ENCODE measurements around the gene BRCA1. TPM values are rescaled to one million over a fixed set of nuclear protein-coding genes. Genes with fewer than 3 reads are reported as not detected.
A peak's percentile ranks its signal among the peaks of the same experiment; 100 is the strongest.
"Not testable (repeated sequence)": the region's sequence is repeated elsewhere in the genome, so short reads cannot be mapped to it uniquely, and the experiment has no call there.

Gene BRCA1
- total RNA-seq, 2 experiments from 2014 or later, result 53.5 to 61.4 TPM

DNA sequence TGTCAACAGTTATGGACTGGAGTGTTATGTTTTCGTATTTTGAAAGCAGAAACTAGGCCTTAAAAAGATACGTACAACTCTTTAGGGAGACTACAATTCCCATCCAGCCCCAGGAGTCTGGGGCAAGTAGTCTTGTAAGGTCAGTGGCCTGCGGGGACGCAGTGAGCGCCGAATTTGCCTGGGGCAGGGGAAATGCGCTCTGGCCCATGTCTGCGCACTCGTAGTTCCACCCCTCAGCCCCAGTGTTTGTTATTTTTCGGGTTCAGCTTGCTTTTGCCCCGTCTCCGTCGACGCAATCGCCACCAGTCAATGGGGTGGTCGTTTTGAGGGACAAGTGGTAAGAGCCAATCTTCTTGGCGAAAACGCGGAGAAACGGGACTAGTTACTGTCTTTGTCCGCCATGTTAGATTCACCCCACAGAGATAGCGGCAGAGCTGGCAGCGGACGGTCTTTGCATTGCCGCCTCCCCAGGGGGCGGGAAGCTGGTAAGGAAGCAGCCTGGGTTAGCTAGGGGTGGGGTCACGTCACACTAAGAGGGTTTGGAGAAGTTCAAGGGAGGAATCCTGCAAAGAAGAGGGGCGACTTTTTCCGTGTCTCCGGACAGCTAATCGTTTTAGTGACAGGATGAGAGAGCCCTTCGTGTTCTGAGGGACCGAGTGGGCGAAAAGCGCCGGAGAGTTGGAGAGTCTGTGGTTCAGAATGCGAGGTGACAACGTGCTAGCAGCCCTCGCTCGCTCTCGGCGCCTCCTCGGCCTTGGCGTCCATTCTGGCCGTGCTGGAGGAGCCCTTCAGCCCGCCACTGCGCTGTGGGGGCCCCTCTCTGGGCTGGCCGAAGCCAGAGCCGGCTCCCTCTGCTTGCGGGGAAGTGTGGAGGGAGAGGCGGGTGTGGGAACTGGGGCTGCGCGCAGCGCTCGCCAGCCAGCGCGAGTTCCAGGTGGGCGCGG lies 1.1 kb upstream of the BRCA1 start:
- Mint-ChIP-seq H3K4me3 (peak overlapping the region; percentile 97), H3K9me3 (no peaks in the 10 kb centered on the region), H3K27ac (peak overlapping the region; percentile 98), H3K4me1 (peaks cover 25% of the 10 kb centered on the region), H3K36me3 (peaks cover 22% of the 10 kb centered on the region), H3K27me3 (no peaks in the 10 kb centered on the region)
- DNase-seq (peak; percentile 38), ATAC-seq (ENCODE audit: low read depth) (no peak)
- POLR2A ChIA-PET, result interaction anchor here (0.8 to 3.9 kb wide), 6 partner anchors 15 to 235 kb away, joined by 3 to 27 read pairs (median 14); partner anchors contain the start of genes NBR1 and TMEM106A

- DNase-seq, result no peak
- Mint-ChIP-seq H3K27me3 (no peaks in the 10 kb centered on the region), H3K4me3 (no peak overlapping the region), H3K27ac (no peak overlapping the region), H3K36me3 (peaks cover 14% of the 10 kb centered on the region), H3K9me3 (no peaks in the 10 kb centered on the region), H3K4me1 (peaks cover 10% of the 10 kb centered on the region)
- no peak for ATAC-seq (ENCODE audit: low read depth)
- POLR2A ChIA-PET, result no interaction called here
Observed at GRCh38 chr17:43118679-43119615, 6.2 kb downstream of the BRCA1 start.

- no peak overlapping the region for H3K27ac Mint-ChIP-seq
- peaks cover 23% of the 10 kb centered on the region for H3K36me3 Mint-ChIP-seq
- H3K4me1 Mint-ChIP-seq, result peaks cover 3% of the 10 kb centered on the region
- H3K9me3 Mint-ChIP-seq, result no peaks in the 10 kb centered on the region
- ATAC-seq (ENCODE audit: low read depth) (no peak), DNase-seq (no peak)
- H3K27me3 Mint-ChIP-seq, result no peaks in the 10 kb centered on the region
- no peak overlapping the region for H3K4me3 Mint-ChIP-seq
- POLR2A ChIA-PET, result interaction anchor here (0.7 kb wide), 1 partner anchor 506 kb away, joined by 3 read pairs; no protein-coding TSS in a partner anchor
Observed at GRCh38 chr17:43114151-43114552, 11.0 kb downstream of the BRCA1 start.

GRCh38 chr17:43106552-43106951 lies 18.6 kb downstream of the BRCA1 start:
- Mint-ChIP-seq H3K4me1 (no peaks in the 10 kb centered on the region), H3K4me3 (no peak overlapping the region), H3K36me3 (peaks cover 31% of the 10 kb centered on the region), H3K27ac (no peak overlapping the region), H3K27me3 (no peaks in the 10 kb centered on the region), H3K9me3 (no peaks in the 10 kb centered on the region)
- DNase-seq (no peak), ATAC-seq (ENCODE audit: low read depth) (no peak)
- POLR2A ChIA-PET, result no interaction called here

- POLR2A ChIA-PET, result no interaction called here
- Mint-ChIP-seq H3K27me3 (no peaks in the 10 kb centered on the region), H3K27ac (no peak overlapping the region), H3K4me3 (no peak overlapping the region), H3K36me3 (peaks cover 30% of the 10 kb centered on the region), H3K9me3 (no peaks in the 10 kb centered on the region), H3K4me1 (no peaks in the 10 kb centered on the region)
- no peak for DNase-seq
- no peak for ATAC-seq (ENCODE audit: low read depth)
Observed at GRCh38 chr17:43105146-43105545, 20.0 kb downstream of the BRCA1 start.

DNA sequence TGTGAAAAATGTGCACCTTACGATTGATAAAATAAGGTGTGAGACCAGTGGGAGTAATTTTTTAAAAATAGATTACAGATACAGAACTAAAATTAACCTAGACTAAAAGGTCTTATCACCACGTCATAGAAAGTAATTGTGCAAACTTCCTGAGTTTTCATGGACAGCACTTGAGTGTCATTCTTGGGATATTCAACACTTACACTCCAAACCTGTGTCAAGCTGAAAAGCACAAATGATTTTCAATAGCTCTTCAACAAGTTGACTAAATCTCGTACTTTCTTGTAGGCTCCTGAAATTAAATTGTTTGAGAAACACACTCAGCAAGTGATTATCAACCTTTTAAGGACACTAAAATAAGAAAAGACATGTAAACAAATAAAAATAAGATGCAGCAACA lies 20.5 kb downstream of the BRCA1 start:
- DNase-seq (no peak), ATAC-seq (ENCODE audit: low read depth) (no peak)
- Mint-ChIP-seq H3K36me3 (peaks cover 30% of the 10 kb centered on the region), H3K4me3 (no peak overlapping the region), H3K4me1 (no peaks in the 10 kb centered on the region), H3K27ac (no peak overlapping the region), H3K9me3 (no peaks in the 10 kb centered on the region), H3K27me3 (no peaks in the 10 kb centered on the region)
- POLR2A ChIA-PET, result interaction anchor here (0.5 kb wide), 1 partner anchor 37 kb away, joined by 3 read pairs; no protein-coding TSS in a partner anchor

- ATAC-seq (ENCODE audit: low read depth); H3K27ac Mint-ChIP-seq; H3K9me3 Mint-ChIP-seq; H3K27me3 Mint-ChIP-seq; H3K4me1 Mint-ChIP-seq; DNase-seq; POLR2A ChIA-PET; H3K4me3 Mint-ChIP-seq: not testable (repeated sequence)
- H3K36me3 Mint-ChIP-seq, result peaks cover 32% of the 10 kb centered on the region
Observed at GRCh38 chr17:43095364-43095763, 29.8 kb downstream of the BRCA1 start.

GRCh38 chr17:43094129-43094835 lies 30.9 kb downstream of the BRCA1 start:
- POLR2A ChIA-PET, result no interaction called here
- ATAC-seq (ENCODE audit: low read depth), result no peak
- Mint-ChIP-seq H3K27ac (no peak overlapping the region), H3K4me3 (no peak overlapping the region), H3K27me3 (no peaks in the 10 kb centered on the region), H3K36me3 (peaks cover 34% of the 10 kb centered on the region), H3K9me3 (no peaks in the 10 kb centered on the region), H3K4me1 (no peaks in the 10 kb centered on the region)
- DNase-seq, result no peak

- H3K4me3 Mint-ChIP-seq, result no peak overlapping the region
- POLR2A ChIA-PET, result no interaction called here
- DNase-seq (no peak), ATAC-seq (ENCODE audit: low read depth) (no peak)
- no peaks in the 10 kb centered on the region for H3K9me3 Mint-ChIP-seq
- H3K27me3 Mint-ChIP-seq, result no peaks in the 10 kb centered on the region
- peaks cover 34% of the 10 kb centered on the region for H3K36me3 Mint-ChIP-seq
- H3K27ac Mint-ChIP-seq, result no peak overlapping the region
- no peaks in the 10 kb centered on the region for H3K4me1 Mint-ChIP-seq
Observed at GRCh38 chr17:43092901-43093300, 32.3 kb downstream of the BRCA1 start.

- peaks cover 29% of the 10 kb centered on the region for H3K36me3 Mint-ChIP-seq
- peaks cover 2% of the 10 kb centered on the region for H3K4me1 Mint-ChIP-seq
- ATAC-seq (ENCODE audit: low read depth) (no peak), DNase-seq (no peak)
- POLR2A ChIA-PET, result interaction anchor here (1.0 kb wide), 1 partner anchor 35 kb away, joined by 4 read pairs; the partner anchor contains the start of gene BRCA1
- H3K4me3 Mint-ChIP-seq, result no peak overlapping the region
- H3K27ac Mint-ChIP-seq, result no peak overlapping the region
- no peaks in the 10 kb centered on the region for H3K27me3 Mint-ChIP-seq
- H3K9me3 Mint-ChIP-seq, result no peaks in the 10 kb centered on the region
Observed at GRCh38 chr17:43090022-43090421, 35.1 kb downstream of the BRCA1 start.

DNA sequence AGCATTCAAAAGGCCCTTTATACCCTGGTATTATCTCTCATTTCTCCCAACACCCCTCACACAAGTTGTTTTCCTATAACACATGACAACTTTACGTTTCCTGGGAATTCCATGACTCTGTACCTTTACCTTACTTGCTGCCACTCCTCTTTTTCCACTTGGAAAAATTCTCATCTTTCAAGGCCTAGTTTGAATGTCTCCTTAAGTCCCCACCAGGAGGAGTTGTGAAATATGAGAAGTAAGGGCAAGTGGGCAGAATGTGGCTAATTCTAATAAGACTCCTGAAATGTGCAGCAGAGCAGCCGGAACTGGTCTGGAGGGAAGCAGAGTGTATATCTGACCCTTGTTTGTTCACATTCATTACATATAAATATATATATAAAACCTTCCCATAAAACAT lies 39.7 kb downstream of the BRCA1 start:
- ATAC-seq (ENCODE audit: low read depth), result no peak
- Mint-ChIP-seq H3K27ac (no peak overlapping the region), H3K4me1 (peaks cover 2% of the 10 kb centered on the region), H3K36me3 (peaks cover 19% of the 10 kb centered on the region), H3K27me3 (no peaks in the 10 kb centered on the region), H3K4me3 (no peak overlapping the region), H3K9me3 (no peaks in the 10 kb centered on the region)
- POLR2A ChIA-PET, result no interaction called here
- no peak for DNase-seq

- POLR2A ChIA-PET, result no interaction called here
- H3K4me1 Mint-ChIP-seq, result peaks cover 1% of the 10 kb centered on the region
- ATAC-seq (ENCODE audit: low read depth), result no peak
- H3K27ac Mint-ChIP-seq, result no peak overlapping the region
- H3K27me3 Mint-ChIP-seq, result no peaks in the 10 kb centered on the region
- H3K9me3 Mint-ChIP-seq, result no peaks in the 10 kb centered on the region
- H3K36me3 Mint-ChIP-seq, result peaks cover 17% of the 10 kb centered on the region
- H3K4me3 Mint-ChIP-seq, result no peak overlapping the region
- no peak for DNase-seq
Observed at GRCh38 chr17:43079641-43080302, 45.4 kb downstream of the BRCA1 start.

Data from activated naive CD8-positive, alpha-beta T cell treated with anti-CD3 and anti-CD28 coated beads, Interleukin-2, amount 10 ng/mL, durations not matched to agents 7 days and 5 days (primary cell).